ENCODE results near the gene ELMOD1. TPM values are rescaled to one million over a fixed set of nuclear protein-coding genes. Genes with fewer than 3 reads are reported as not detected.

The ELMOD1 gene
- total RNA-seq, 1 donor from 2014 or later = not detected

DNA sequence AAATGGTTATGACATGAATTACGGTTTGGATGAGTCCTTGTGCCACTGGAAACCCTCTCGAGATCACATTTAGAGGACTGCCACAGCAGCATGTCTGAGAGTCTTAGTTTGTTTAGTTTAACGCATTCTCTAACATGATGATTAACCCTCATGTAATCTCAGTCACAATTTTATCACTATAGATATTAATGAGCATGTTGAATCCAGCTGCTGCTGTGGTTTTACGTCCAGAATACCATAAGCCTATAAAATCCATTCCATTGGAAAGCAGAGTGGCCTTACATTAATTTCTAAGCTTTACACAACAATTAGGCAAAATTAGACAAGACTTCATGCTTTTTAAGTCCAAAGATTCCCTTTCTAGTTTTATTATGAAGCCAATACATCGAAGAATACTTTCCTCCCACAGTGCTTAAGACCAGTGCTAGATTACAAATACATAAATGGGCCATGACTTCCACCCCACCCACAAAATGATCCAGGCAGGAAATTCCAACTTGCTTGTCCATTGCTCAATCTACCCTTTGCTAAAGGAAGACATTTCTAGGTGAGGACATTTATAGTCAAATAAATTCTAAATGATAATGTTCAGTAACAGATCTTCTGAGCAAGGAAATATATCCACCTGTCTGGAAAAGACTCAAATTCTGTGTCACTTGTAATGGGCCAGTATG, 3.5 kb upstream of the ELMOD1 start:
- ATAC-seq = no peak

DNA sequence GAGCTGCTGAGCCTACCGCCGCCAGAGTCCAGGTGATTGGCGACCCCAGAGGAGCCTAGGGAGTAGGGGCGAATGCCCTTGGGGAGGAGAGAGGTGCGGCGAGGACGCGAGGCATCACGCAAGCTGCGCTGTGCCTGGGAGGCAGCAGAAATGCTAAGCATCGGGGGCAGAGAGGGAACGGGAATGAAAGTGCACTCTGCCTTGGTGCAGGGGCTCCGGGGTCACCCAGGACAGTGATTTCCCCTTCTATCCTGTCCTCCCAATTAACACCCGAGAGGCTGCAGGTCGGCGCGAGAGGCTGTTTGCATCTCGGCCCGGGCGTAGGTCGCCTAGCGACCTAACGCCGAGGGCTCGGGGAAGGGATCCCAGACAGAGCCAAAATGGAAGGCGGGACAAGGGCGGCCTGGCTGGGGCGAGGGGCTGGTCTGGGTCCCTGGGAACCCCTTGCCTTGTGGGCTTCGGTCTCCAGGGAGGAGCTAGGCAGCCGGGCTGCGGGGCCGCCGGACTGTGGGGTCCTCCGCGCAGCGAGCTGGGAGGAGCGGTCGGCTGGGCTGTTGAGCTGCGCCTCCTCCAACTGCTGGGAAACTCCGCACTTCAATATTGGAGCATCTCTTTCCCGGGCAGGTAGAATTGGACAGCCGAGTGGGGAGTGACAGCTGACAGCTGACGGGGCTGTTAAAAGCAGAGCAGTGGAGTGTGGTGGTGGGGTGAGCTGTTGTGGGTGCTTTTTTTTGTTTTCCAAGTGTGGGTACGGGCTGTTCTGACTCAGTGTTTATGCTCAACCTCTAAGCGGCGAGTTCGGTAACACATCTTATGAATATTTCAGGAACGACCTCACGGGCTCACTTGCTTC, 657 bp downstream of the ELMOD1 start:
- ATAC-seq = peak; percentile 17

DNA sequence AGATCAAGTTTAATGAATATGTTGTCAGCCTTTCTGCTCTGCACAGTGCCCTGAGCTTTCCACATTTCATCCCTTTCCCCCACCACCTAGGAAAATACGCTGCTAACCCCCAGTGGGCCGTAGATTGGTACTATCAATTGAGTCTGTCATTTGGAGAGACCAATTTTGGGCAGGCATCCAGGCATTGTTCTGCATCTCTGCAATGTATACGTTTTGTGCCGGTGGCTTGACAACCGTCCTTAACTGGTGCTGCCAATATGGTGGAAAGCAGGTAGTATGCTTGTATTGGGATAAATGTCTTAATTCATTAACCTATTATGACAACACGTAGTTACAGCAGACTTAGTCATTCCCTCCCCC, 1.3 kb downstream of the ELMOD1 start:
- ATAC-seq = no peak

DNA sequence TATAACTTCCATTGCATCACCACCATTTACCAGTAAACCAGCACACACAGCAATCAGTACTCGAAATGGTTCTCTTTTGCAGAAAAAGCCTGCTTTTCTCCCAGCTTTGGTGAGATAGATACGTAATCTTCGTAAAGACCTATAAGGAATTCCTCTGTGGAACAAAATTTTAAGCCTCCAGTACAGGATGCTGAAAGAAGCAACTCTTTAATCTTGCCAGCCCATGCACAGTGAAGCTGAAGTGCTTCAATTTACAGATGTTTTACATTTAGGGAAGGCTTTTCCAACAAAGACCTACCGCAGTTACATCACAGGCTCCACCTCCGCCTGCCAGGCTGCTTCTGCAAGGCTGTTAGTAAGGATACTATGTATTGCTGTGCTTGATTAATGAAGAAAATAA, 1.9 kb downstream of the ELMOD1 start:
- ATAC-seq = no peak

DNA sequence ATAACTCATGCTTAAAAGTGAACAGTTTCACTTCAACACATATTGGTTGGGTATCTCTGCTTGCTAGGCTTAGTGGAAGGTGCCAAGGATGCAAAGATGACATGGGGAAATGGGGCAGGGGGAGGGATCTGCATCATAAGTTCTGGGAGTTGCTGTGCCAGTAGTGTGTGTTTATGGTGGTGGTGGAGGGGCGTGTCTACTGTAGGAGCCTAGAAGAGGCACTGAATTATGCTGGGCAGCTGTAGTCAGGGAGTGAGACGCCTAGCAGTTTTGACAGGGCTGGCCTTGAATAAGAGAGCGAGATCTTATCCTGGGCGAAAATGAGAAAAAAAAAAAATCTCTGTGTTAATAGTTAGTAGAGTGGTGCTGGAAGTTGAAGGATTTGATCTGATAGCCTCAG, 3.0 kb downstream of the ELMOD1 start:
- no peak for ATAC-seq

DNA sequence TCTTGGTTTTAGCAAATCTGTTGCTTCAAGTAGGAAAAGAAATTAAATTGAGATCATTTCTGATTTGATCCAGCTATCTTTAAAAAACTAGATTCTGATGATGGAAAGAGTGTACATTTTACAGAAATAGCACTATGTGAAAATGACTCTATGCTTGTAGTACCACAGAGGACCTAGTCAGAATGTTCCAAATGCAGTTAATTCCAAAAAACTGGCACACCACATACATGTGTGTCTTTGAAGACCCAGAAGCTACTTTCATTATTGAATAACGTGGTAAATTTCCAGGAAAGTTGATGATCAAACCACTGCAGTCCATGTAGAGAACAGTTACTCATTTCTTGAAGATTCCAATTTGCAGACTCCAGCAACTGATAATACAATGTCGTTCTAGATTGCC, 3.8 kb downstream of the ELMOD1 start:
- ATAC-seq = no peak

DNA sequence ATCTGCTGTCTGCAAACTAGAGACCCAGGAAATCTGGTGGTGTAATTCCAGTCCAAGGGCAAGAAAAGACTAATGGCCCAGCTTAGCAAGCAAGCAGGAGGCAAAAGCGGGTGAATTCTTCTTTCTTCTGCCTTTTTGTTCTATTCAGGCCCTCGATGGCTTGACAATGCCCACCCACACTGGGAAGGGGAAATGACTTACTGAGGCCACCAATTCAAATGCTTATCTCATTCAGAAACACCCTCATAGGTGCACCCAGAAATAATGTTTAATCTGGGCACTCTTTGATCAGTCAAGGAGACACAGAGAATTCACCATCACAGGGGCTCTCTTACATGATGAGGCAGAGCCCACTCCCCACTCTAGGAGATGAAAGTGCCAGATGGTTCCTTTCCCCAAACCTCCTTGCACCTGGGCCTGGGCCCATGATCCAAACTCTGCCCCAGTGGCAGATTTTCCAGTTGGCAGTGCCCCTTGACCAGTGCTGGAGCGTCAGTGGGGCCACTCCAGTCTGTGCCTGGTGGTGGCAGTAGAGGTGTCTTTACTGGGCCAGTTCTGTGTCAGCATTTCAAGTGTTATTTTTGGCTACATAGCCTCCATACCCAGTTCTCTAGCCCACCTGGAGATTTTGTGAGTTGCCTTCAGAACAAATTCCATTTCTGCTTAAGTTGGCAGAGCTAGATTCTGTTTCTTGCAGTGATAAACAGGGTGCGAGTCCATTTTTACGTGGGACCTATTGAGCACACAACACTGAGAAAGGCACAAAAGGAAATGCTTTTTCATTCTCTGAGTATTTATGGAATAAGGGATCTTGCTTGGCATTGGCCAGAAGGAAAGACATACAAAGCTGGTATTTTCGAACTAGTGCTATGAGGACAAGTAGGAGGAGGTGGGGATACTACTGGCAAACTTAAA, 7.5 kb downstream of the ELMOD1 start:
- ATAC-seq = peak; percentile 52

DNA sequence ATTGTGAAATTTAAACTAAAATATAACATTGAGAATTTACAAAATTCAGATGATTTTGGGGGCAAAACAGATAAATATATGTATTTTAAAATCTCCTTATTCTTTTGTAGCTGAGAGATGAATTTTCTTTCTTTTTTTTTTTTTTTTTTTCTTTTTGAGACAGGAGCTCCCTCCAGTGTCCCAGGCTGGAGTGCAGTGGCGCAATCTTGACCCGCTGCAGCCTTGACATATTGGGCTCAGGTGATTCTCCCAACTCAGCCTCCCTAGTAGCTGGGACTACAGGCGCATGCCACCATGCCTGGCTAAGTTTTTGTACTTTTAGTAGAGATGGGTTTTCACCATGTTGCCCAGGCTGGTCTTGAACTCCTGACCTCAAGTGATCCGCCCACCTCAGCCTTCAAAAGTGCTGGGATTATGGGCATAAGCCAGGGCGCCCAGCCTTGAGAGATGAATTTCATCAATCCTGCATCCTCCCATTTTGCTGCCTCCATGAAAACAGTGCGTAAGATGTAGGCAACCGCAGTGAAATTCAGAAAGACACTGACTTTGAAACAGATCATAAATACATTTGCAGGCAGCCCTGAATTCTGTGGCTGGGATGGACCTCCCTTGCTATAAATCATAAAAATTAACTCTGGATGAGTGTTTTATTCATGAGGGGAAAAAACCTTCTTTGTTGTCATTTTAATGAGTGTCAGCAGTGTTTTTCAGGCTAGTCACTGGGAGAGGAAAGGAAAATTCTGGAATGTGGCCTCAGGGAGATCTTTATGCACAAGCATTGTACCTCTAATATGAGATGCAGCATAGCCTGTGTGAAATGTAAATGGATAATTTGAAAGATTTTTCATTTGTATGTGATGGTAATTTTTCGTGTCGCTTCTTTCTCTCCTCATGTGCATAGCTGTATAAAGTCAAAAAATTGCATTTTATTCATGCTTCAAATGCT, 14.4 kb downstream of the ELMOD1 start:
- no peak for ATAC-seq

DNA sequence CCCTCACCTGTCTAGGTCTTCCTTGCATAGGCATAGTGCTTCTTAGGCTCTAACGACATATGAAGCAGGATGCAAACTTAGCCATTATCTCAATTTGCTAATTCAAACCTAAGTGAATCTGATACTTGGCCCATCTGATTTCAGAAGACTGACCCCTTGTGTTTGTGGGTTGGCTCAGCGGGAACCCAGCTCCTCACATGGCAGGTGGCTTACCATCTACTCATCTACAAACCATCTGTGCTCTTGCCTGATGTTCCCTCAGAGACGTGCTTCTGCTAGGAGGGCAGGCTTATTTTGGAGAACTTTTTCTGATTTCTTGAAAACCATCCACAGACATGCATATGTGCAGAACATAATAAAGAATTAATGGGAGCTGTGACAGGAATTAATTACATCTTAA, 15.2 kb downstream of the ELMOD1 start:
- no peak for ATAC-seq

DNA sequence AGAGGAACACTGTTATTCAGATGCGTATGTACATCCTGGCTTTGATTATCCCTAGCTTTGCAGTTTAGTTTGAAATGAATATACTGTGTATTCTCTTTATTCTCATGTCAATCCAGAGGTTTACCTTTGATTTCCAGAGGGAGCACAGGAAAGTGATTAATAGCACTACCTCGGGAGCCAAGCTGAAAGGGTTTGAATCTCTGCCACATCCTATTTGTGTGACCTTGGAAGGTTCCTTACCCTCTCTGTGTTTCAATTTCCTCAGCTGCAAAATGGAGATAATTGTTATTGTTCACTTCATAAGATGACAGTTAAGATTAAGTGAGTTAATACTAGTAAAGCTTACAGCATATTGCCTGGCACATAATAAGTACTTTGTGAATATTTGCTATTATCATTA, 17.9 kb downstream of the ELMOD1 start:
- no peak for ATAC-seq

DNA sequence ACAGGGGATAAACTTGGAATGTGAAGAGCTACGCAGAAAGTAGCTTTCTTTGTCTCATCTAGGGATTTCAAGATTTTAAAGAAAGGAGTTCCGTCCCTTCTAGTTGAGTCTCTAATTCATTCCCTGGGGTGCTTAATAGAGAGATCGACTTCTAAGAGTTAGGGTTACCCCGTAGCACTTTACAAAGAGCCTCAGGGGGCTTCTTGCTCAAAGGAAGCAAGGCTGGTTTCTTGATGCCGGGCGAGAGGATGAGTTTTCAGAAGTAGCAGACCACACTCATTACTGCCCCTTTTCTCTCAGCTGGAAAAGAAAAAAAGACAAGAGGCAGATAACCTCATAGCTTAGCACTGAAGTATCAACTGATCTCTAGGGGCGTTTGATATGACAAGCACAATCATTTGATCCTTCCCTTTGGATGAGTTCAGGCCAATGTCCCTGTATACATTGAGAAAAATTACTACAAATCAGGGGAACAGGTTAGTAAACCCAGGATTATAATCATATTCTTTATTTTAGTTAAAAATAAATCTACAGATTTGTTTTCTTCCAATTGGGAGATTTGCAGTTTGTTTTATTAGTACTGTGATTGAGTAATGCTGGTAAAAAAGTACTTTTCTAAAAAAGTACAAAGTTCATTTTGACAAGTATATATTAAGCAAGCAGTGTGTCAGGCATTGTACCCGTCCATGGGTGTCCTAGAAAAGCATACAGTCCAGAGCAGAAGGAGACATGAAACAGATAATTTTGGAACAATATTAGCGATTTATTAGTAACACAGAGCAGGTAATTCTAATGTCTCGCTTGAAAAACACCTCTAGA, 18.7 kb downstream of the ELMOD1 start:
- ATAC-seq = no peak

DNA sequence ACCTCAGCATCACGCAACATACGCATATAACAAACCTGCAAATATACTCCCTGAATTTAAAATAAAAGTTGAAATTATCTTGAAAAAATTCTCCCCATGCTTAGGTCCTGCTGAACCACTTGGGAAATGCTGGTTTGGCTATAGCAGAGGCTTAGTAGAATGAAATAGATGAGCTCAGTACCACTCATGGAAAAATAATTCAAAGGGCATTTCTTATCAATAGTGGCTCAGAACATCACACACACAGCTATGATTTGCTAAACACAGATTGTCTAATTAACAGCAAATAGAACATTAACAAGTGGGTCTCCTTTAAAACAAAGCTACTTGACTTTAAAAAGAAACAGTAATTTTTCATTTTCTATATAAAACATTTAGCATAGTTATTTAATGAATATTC, 21.5 kb downstream of the ELMOD1 start:
- ATAC-seq = no peak

DNA sequence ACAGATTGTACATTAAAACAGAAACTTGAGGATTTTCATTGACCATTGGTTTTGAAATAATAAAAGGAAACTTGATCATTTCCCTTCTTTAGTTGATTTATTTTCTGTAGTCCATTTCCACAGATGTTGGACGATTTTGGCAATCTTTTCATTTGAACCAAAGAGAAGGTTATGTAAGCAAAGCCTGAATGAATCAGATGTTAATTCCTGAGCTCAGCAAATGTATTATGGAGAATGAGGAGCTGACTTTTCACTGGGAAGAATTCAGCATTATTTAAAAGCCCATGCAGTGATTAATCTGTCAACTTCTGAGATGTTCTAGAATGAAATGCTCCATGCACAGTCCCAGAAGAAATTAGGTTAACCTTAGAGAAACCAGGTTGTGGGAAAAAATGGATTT, 29.0 kb downstream of the ELMOD1 start:
- no peak for ATAC-seq

DNA sequence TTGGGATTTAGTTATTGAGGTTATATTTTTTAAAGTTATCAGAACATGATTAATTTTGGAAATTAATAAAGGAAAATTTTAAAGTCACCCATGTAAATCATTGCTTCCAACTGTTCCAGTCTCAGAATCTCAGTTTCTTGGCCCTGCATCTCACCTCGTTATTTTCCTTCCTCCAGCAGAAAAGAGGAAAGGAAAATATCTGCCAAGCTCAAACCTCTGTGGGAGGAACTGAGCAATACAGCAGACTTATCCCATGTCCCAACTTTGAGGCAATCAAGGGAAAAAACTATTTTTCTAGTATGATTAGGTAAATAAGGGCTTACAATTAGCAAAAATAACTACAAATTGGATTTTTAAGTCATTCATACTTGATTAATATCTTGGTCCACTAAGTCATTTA, 30.1 kb downstream of the ELMOD1 start:
- no peak for ATAC-seq

DNA sequence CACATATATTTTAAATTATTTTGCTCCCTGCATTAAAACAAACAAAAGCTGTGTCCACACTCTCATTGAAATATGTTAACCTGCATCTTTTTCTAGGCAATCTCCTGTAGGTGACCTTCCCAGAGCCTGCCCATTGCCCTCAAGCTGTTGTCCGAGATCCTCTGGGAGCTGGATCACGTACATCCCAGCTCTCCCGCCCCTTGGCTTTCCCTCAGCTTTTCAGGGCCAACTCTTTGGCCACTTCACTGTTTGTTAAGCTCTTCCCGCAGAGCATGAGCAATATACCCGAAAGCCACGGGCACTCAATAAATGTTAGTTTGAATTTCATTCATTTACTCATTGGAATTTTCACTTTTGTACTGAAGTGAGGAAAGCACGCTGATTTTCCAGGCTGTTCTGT, 32.2 kb downstream of the ELMOD1 start:
- ATAC-seq = no peak

DNA sequence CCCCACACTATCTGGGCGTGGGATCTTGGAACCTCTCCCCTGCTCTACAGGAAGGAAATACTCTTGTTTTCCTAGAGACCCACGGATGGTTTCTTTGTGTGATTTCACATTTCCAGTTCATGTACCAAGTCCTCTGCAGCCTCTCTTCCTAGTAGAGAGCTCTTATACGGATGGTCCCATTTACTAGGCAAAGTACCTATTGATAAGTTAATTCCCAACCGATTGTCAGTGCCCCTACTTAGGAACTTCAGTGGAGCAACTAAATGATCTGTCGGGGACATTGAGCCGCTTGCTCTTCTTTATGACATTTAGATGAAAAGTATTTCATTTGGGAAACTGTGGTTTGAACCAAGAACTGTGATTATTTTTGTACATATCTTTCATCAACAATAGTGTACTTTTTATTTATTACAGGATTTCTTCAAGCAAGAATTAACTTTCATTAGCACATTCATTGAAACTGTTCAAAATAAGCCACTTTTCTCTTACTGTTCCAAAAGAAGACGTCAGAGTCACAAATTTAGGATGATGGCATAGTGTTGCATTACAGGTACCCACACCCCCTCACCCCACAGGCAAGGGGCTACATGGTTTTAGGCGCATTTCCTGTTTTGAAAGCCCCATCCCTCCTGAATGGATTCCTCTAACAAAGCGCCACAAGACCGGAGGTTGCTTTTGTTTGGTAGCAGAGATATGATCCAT, 34.2 kb downstream of the ELMOD1 start:
- no peak for ATAC-seq

DNA sequence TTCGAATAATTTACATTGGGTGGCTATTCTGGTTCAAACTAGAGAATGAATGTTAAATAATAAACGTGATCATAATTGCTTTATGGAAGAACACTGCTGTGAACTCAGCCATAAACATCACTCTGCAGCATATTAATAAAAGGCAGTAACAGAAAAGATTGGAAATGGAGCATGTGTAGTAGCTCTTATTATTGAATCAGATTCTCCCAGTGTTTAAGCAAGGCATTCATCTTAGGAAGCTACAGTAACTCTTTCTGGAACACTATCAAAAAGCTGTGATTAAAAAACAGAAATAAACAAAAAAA, 34.7 kb downstream of the ELMOD1 start:
- ATAC-seq = no peak

DNA sequence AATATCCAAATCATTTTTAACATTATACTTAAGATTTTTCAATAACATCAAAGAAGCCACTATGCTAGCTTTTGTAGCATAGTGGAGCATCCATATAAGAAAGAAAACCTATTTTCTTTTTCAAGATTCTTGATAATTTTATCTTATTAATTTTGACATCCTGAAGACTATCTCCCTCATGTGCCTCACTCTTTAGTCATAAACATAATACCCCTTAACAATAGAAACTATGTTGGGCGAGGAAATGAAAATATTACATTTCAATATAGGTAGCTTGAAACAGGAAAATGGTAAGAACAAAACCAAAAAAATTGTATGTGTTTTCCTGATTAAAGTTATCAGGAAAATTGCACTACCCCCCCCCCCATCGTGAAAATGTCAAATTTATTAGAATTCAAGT, 40.1 kb downstream of the ELMOD1 start:
- ATAC-seq = no peak

DNA sequence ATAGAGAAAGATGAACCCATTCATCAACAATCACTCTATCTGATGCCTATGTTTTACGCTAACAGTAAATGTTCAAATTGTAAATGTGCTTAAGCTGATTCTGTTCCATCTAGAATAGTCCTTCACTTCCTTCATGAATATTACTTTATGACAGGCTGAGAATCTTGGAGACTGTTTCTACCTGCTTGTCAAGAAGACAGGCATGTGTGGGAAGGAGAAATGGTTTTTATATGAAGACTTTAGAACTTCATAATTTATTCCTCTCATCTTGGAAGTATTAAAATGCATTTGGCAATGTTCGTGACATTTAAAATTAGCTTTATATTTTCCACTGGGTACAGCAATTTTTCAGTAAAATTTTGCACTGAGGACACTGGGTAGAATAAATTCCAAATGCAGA, 41.0 kb downstream of the ELMOD1 start:
- ATAC-seq = no peak

DNA sequence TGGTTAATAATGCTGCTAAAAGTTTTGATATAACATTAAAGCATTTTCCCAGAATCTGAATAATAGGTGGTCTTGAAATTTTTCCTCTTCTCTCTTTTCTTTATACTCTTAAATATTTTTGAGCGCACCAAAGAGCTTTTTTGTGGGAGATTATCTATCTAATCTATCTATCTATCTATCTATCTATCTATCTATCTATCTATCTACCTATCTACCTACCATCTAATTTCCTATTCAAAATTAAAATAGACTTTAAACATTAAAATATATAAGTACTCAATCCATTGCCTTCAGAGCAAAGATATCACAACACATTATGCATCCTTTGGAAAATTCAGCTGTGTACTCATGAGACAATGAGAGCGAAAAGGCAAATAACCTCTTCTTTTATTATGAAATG, 55.8 kb downstream of the ELMOD1 start:
- ATAC-seq = no peak

DNA sequence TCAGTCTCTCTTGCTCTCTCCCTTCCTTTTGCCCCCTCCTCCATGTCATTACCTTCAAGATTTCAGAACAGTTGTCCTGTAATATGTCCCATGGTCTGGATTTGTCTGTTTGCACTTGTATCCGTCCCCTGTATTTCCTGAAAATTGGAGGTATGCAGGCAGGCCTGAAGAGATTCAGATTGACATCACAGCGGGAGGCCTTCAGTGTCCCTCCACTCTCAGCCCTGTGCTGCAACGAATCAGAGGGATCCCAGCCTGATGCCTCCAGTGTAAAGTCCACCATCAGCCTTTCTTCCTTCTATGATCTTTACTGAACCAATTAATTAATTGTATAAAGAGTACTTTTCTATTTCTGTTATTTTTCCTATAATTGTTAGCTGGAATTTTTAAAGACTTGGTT, 57.3 kb downstream of the ELMOD1 start:
- no peak for ATAC-seq

Data from esophagus mucosa (tissue), 1 donor.